B cell (primary cell): ENCODE data around the gene SYT2. TPM values are rescaled to one million over a fixed set of nuclear protein-coding genes. Genes with fewer than 3 reads are reported as not detected.

ENCODE experiments used
- ATAC-seq: fragments of 200-7000 bp; cut with Tn5 transposase; one replicate; pipeline ENCODE4 v1.10.0; 2021; ENCODE audit warnings: low read depth, mild to moderate bottlenecking, moderate number of reproducible peaks, moderate library complexity
- CTCF ChIA-PET: fragments of 350-600 bp; sonication (Branson Sonifier 250); formaldehyde crosslinking; loops from one replicate; lab custom pipeline; 2021; ENCODE audit warnings: antibody characterized with exemption, inconsistent platforms; lab: Charles Lee
- POLR2A ChIA-PET: fragments of 350-600 bp; sonication (Branson Sonifier 250); formaldehyde crosslinking; loops from one replicate; lab custom pipeline; 2021; ENCODE audit warnings: antibody characterized with exemption; lab: Charles Lee
- DNase-seq: peaks from one replicate; pipeline ENCODE4 v3.0.0; 2013
- H2AFZ ChIP-seq: 2 replicates; pipeline ENCODE4 v1.6.1; 2012; ENCODE audit warnings: mild to moderate bottlenecking, low read depth, low read length; ENCODE audit not compliant: insufficient read depth, poor library complexity, severe bottlenecking
- H3K27ac ChIP-seq, 2 donors: 1 replicate in 1 of 2; 2 replicates in 1 of 2; pipeline ENCODE4 v1.5.1; 2012 to 2013; ENCODE audit warnings: low read length in 2 of 2, mild to moderate bottlenecking in 2 of 2, moderate library complexity in 1 of 2
- H3K27me3 ChIP-seq, 4 experiments: fragments of 200-600 bp in 1 of 4; sonication (generic) in 1 of 4; replicated peaks in 1 of 4; 1 replicate in 2 of 4; 2 replicates in 2 of 4; pipeline versions ENCODE4 v1.6.1 to v1.7.0; 2013 to 2016; ENCODE audit warnings: low read length in 3 of 4, mild to moderate bottlenecking in 2 of 4, mixed read lengths in 1 of 4, moderate library complexity in 1 of 4; ENCODE audit not compliant: insufficient read depth in 4 of 4, control insufficient read depth in 3 of 4; ENCODE audit errors: control extremely low read depth in 1 of 4
- H3K36me3 ChIP-seq, 2 experiments: replicated peaks in 1 of 2; 1 replicate in 1 of 2; 2 replicates in 1 of 2; pipeline versions ENCODE4 v1.6.1 to v1.7.1; 2013; ENCODE audit warnings: low read length in 1 of 2; ENCODE audit not compliant: insufficient read depth in 2 of 2, control insufficient read depth in 1 of 2; ENCODE audit errors: control extremely low read depth in 1 of 2, extremely low read depth in 1 of 2
- H3K4me1 ChIP-seq, 2 donors: fragments of 200-600 bp in 1 of 2; sonication (generic) in 1 of 2; 1 replicate in 1 of 2; 2 replicates in 1 of 2; pipeline versions ENCODE4 v1.5.1 to v1.6.1; 2013 to 2017; ENCODE audit warnings: low read length in 2 of 2; ENCODE audit not compliant: control insufficient read depth in 2 of 2, insufficient read depth in 2 of 2
- H3K4me2 ChIP-seq: replicated peaks from 2 replicates; pipeline ENCODE3; 2012; ENCODE audit warnings: mild to moderate bottlenecking, low read depth, low read length; ENCODE audit not compliant: poor library complexity, severe bottlenecking
- H3K4me3 ChIP-seq, 5 experiments: fragments of 200-600 bp in 1 of 5; sonication (generic) in 1 of 5; 1 replicate in 3 of 5; 2 replicates in 2 of 5; pipeline versions ENCODE4 v1.5.1 to v1.7.0; 2011 to 2016; ENCODE audit warnings: low read length in 4 of 5, mild to moderate bottlenecking in 4 of 5, low read depth in 2 of 5, control low read depth in 1 of 5, moderate library complexity in 1 of 5; ENCODE audit not compliant: insufficient read depth in 1 of 5; ENCODE audit errors: control extremely low read depth in 1 of 5, extremely low read depth in 1 of 5
- H3K79me2 ChIP-seq: fragments of 200-600 bp; sonication (generic); one replicate; pipeline ENCODE4 v1.6.0; 2016; ENCODE audit warnings: low read length; ENCODE audit not compliant: control insufficient read depth, insufficient read depth
- H3K9ac ChIP-seq: fragments of 200-600 bp; sonication (generic); 2 replicates; pipeline ENCODE4 v1.6.1; 2017; ENCODE audit warnings: mild to moderate bottlenecking, low read length, moderate library complexity
- H3K9me3 ChIP-seq, 3 donors: one replicate each; pipeline versions ENCODE4 v1.6.1 to v1.7.1; 2013; ENCODE audit warnings: low read length in 2 of 3; ENCODE audit not compliant: control insufficient read depth in 2 of 3, insufficient read depth in 1 of 3; ENCODE audit errors: control extremely low read depth in 1 of 3
- H4K20me1 ChIP-seq: 2 replicates; pipeline ENCODE4 v1.6.0; 2012; ENCODE audit warnings: mild to moderate bottlenecking, low read length; ENCODE audit not compliant: insufficient read depth, control insufficient read depth, poor library complexity, severe bottlenecking
- H3K27ac Mint-ChIP-seq: one replicate; pipeline ENCODE4 v1.8.0; 2021; ENCODE audit warnings: mixed read lengths
- H3K27me3 Mint-ChIP-seq: one replicate; pipeline ENCODE4 v1.8.0; 2021; ENCODE audit warnings: mixed read lengths
- H3K4me1 Mint-ChIP-seq: one replicate; pipeline ENCODE4 v1.8.0; 2021; ENCODE audit warnings: mixed read lengths
- H3K4me3 Mint-ChIP-seq: one replicate; pipeline ENCODE4 v1.8.0; 2021; ENCODE audit warnings: mixed read lengths
- H3K9me3 Mint-ChIP-seq: one replicate; pipeline ENCODE4 v1.8.0; 2022; ENCODE audit warnings: mixed read lengths; ENCODE audit not compliant: insufficient read depth
- EZH2 ChIP-seq: IDR thresholded peaks from 2 replicates; pipeline ENCODE4 v1.6.1; 2012; ENCODE audit warnings: borderline replicate concordance, low read depth, mild to moderate bottlenecking, moderate library complexity, low read length; ENCODE audit not compliant: insufficient read depth, poor library complexity, severe bottlenecking
- WGBS: methylation state at CpG from one replicate; pipeline ENCODE4 v1.1.5; 2013; ENCODE audit warnings: missing lambda C conversion rate; ENCODE audit not compliant: insufficient coverage; 5-methylcytosine and 5-hydroxymethylcytosine counted together
- intact Hi-C: fragments of 100-400 bp; cut with micrococcal nuclease; formaldehyde crosslinking; loops from one replicate; pipeline ENCODE4 v1.10.0; 2022
- polyA plus RNA-seq: library from polyadenylated mRNA; depleted of rRNA; stranded (reverse); fragments of >200 nt; gene quantifications from 2 replicates; pipeline ENCODE4 v1.2.3, GENCODE V29; 2012
- total RNA-seq, 2 donors: library from RNA; stranded (reverse); fragments of 120-200 nt in 1 of 2; gene quantifications; 1 replicate in 1 of 2; 2 replicates in 1 of 2; pipeline versions ENCODE4 v1.2.3 to v1.2.4, GENCODE V29; 2013 to 2022
- TF ChIP-seq, protein P1 (sequence below): fragments of 200-600 bp; IDR thresholded peaks from one replicate; pipeline ENCODE4 v1.8.0; 2022; ENCODE audit warnings: antibody characterized with exemption, mild to moderate bottlenecking

The SYT2 gene
- total and polyA plus RNA-seq, 2 donors (not counting 1 experiment from before 2014, with no cell fraction given): not detected

DNA sequence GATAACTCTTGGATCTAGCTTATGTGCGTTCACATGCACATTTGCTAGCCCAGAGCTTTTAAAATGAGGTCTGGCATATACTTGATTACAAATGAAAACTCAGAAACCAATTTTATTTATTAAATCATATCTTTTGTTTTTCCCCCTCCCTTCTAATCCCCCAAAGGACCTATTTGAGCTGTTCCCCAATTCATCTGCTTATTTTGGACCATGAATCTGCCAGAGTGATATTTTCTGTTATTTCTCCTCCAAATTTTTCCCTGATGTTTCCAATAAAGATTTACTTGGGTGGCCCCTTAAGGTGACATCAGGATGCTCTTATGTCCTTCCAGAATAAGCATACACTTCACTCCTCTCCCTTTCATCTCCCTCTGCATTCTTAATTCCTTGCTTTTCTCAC lies 123.4 kb downstream of the SYT2 start:
- peaks cover 15 to 21% of the 10 kb centered on the region in 2 donors for H3K4me1 ChIP-seq
- no peak overlapping the region for H3K9ac ChIP-seq
- Mint-ChIP-seq H3K27ac (no peak overlapping the region), H3K27me3 (no peaks in the 10 kb centered on the region), H3K4me1 (peaks cover 30% of the 10 kb centered on the region), H3K9me3 (no peaks in the 10 kb centered on the region), H3K4me3 (no peak overlapping the region)
- no peaks in the 10 kb centered on the region for H3K27me3 ChIP-seq
- no peaks in the 10 kb centered on the region for H4K20me1 ChIP-seq
- H3K4me3 ChIP-seq: no peak overlapping the region
- no peaks in the 10 kb centered on the region for H3K79me2 ChIP-seq
- no peak for DNase-seq
- 100% methylated on average over 1 of the region's 1 CpG for WGBS
- peaks cover 0 to 3% of the 10 kb centered on the region in 2 experiments for H3K36me3 ChIP-seq
- H3K4me2 ChIP-seq: no peak overlapping the region
- ChIA-PET CTCF (interaction anchor here (1.3 to 1.8 kb wide), 2 partner anchors 11 to 15 kb away, joined by 4 to 10 read pairs; no protein-coding TSS in a partner anchor), POLR2A (no interaction called here)
- no peak for ATAC-seq
- no peaks in the 10 kb centered on the region for H3K9me3 ChIP-seq
- intact Hi-C loops: no loop called here
- no peak for TF ChIP-seq EZH2
- TF ChIP-seq, protein P1, sequence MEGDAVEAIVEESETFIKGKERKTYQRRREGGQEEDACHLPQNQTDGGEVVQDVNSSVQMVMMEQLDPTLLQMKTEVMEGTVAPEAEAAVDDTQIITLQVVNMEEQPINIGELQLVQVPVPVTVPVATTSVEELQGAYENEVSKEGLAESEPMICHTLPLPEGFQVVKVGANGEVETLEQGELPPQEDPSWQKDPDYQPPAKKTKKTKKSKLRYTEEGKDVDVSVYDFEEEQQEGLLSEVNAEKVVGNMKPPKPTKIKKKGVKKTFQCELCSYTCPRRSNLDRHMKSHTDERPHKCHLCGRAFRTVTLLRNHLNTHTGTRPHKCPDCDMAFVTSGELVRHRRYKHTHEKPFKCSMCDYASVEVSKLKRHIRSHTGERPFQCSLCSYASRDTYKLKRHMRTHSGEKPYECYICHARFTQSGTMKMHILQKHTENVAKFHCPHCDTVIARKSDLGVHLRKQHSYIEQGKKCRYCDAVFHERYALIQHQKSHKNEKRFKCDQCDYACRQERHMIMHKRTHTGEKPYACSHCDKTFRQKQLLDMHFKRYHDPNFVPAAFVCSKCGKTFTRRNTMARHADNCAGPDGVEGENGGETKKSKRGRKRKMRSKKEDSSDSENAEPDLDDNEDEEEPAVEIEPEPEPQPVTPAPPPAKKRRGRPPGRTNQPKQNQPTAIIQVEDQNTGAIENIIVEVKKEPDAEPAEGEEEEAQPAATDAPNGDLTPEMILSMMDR: no peak
- no peak overlapping the region for H2AFZ ChIP-seq
- no peak overlapping the region for H3K27ac ChIP-seq

DNA sequence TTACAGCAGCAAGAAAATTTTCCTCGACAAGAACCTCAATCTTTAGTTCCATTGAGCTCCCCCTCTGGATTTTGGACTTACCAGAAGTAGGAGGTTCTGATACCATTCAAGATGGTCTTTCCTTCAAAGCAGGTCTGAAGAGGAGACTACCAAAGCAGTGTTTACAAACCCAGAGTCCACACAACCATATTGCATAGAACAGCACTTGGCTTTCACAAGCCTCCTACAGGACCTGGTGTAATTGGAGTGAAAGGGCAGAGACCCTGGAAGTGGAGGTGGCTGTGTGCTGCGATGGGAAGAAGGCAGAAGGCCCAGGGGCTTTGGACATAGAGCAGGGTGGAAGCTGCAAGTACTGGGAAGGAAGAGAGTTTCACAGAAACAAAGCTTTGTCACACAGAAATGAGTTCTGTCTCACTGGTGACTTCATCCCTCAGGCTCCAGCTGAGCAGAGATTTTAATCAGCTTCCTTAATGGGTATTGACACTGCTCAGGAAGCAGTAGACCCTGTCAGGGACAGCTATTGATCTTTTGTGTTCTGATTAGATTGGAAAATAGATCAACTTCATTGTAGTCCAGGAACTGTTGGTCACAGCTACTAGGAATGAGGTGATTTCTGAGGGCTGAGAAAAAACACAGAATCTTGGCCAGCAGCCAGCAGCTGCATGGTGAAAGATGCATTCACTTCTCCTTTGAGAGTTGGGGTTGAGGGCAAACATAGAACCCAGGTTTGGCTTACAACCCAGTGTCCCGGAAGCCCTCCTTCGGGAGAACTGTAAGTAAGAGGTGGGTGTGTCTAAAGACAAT lies 124.0 kb downstream of the SYT2 start:
- no peaks in the 10 kb centered on the region for H3K9me3 Mint-ChIP-seq
- Histone ChIP-seq H2AFZ (no peak overlapping the region), H3K4me2 (no peak overlapping the region), H3K36me3 (peaks cover 1 to 3% of the 10 kb centered on the region in 2 experiments), H3K4me1 (peaks cover 15 to 21% of the 10 kb centered on the region in 2 donors), H4K20me1 (no peaks in the 10 kb centered on the region), H3K79me2 (no peaks in the 10 kb centered on the region), H3K9me3 (no peaks in the 10 kb centered on the region), H3K27me3 (no peaks in the 10 kb centered on the region), H3K9ac (no peak overlapping the region), H3K4me3 (no peak overlapping the region), H3K27ac (no peak overlapping the region)
- 88% methylated on average over 1 of the region's 4 CpGs for WGBS
- ATAC-seq: peak; percentile 24
- CTCF ChIA-PET: interaction anchor here (0.8 to 1.8 kb wide), 3 partner anchors 12 to 134 kb away, joined by 3 to 10 read pairs (median 4); no protein-coding TSS in a partner anchor
- POLR2A ChIA-PET: no interaction called here
- DNase-seq: peak; percentile 60
- H3K27me3 Mint-ChIP-seq: no peaks in the 10 kb centered on the region
- intact Hi-C loops: no loop called here
- no peak overlapping the region for H3K4me3 Mint-ChIP-seq
- H3K27ac Mint-ChIP-seq: no peak overlapping the region
- H3K4me1 Mint-ChIP-seq: peaks cover 30% of the 10 kb centered on the region
- TF ChIP-seq EZH2: no peak
- TF ChIP-seq, protein P1: no peak
